Sigmoid colon (tissue), 7 donors: ENCODE data around the gene TPM1. TPM values are rescaled to one million over a fixed set of nuclear protein-coding genes. Genes with fewer than 3 reads are reported as not detected.

Experiments used
- DNase-seq: peaks from one replicate; pipeline ENCODE4 v3.0.0-alpha.2; 2019
- H3K27ac ChIP-seq, 4 donors: fragments of 200-600 bp; sonication (generic); one replicate each; pipeline ENCODE4 v1.5.1; 2016 to 2019; ENCODE audit warnings: mild to moderate bottlenecking in 1 of 4
- H3K27me3 ChIP-seq, 3 donors: fragments of 200-600 bp; sonication (generic); one replicate each; pipeline ENCODE4 v1.5.1; 2019; ENCODE audit warnings: mild to moderate bottlenecking in 1 of 3
- H3K36me3 ChIP-seq, 4 donors: fragments of 200-600 bp; sonication (generic); one replicate each; pipeline ENCODE4 v1.5.1; 2016 to 2019
- H3K4me1 ChIP-seq, 4 donors: fragments of 200-600 bp; sonication (generic); one replicate each; pipeline ENCODE4 v1.5.1; 2017 to 2019
- H3K4me3 ChIP-seq, 4 donors: fragments of 200-600 bp; sonication (generic); one replicate each; pipeline ENCODE4 v1.5.1; 2017 to 2019; ENCODE audit warnings: mild to moderate bottlenecking in 2 of 4, moderate library complexity in 1 of 4
- H3K9me3 ChIP-seq, 4 donors: fragments of 200-600 bp in 3 of 4; sonication (generic) in 3 of 4; one replicate each; pipeline versions ENCODE4 v1.5.1 to v1.6.1; 2013 to 2019
- EP300 ChIP-seq, 4 donors: sonication (generic); formaldehyde crosslinking; IDR thresholded peaks; one replicate each; pipeline ENCODE4 v1.6.1; 2017; ENCODE audit warnings: antibody characterized with exemption in 4 of 4
- POLR2A ChIP-seq, 2 donors: fragments of 450-650 bp; IDR thresholded peaks; one replicate each; pipeline ENCODE4 v1.6.1; 2016; ENCODE audit warnings: antibody characterized with exemption in 2 of 2, mild to moderate bottlenecking in 2 of 2, moderate library complexity in 2 of 2
- POLR2AphosphoS5 ChIP-seq, 4 donors: sonication (generic); formaldehyde crosslinking; IDR thresholded peaks; one replicate each; pipeline ENCODE4 v1.6.1; 2017; ENCODE audit warnings: antibody characterized with exemption in 4 of 4
- WGBS, 2 donors: extraction: QIAGEN DNeasy Blood & Tissue Kit; methylation state at CpG; one replicate each; pipeline ENCODE4 v1.1.7; 2013; 5-methylcytosine and 5-hydroxymethylcytosine counted together
- intact Hi-C: fragments of 100-400 bp; cut with DNase I; formaldehyde crosslinking; loops from one replicate; pipeline ENCODE4 v1.15.1; 2023
- polyA plus RNA-seq, 3 donors: library from polyadenylated mRNA; stranded (reverse); fragments of 200-250 nt; gene quantifications; one replicate each; pipeline ENCODE4 v1.2.3, GENCODE V29; 2013
- total RNA-seq, 4 donors: library from RNA; depleted of rRNA; stranded (reverse); fragments of >200 nt; gene quantifications; one replicate each; pipeline ENCODE4 v1.1.0, GENCODE V29; 2016
- TF ChIP-seq, protein P1 (sequence below), 4 experiments: fragments of 450-650 bp in 3 of 4; fragments of 200-600 bp in 1 of 4; IDR thresholded peaks; one replicate each; pipeline ENCODE4 v1.5.1; 2016 to 2019; ENCODE audit warnings: antibody characterized with exemption in 4 of 4, mild to moderate bottlenecking in 3 of 4, moderate library complexity in 2 of 4
- donor health status: healthy with polysubstance abuse.
- donor health status: Bipolar disorder and iron deficiency.
- donor health status: healthy.

Gene TPM1
- total and polyA plus RNA-seq, 7 donors = 438 to 4,179 (median 2,634) TPM

DNA sequence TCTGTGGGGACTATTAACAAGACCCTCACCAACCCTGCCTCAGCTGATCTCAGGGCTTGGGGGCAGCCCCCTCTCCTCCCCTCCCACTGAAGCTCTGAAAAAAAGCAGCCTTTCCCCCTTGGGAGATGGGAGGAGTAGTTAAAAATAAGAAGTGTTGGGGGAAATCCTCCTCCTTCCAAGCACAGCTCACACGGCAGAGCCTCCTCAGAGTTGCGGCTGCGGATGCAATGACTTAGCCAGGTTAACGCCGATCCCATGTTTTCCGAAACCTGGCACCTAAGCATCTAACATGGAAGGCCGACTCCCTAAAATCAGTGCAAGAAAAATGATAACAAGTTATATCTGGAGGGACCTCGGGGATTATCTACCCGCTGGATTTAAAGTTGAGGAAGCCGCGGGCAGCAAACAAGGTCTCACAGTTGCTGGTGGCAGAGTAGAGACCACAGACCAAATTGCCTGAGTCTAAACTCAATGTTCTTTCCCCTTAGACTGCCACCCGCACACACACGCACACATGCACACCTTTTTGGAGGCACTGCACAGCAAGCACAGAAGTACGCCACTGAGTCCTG is 1.1 kb upstream of the TPM1 start:
- Histone ChIP-seq H3K36me3 (peaks cover 10 to 30% (median 17%) of the 10 kb centered on the region in 4 donors), H3K27ac (peak overlapping the region; percentile 97 to 99 (median 98)), H3K27me3 (no peaks in the 10 kb centered on the region), H3K4me3 (peak overlapping the region; percentile 78 to 90 (median 87)), H3K4me1 (peaks cover 0 to 9% (median 4%) of the 10 kb centered on the region in 4 donors), H3K9me3 (no peaks in the 10 kb centered on the region)
- intact Hi-C loops = loop anchor here (1.0 to 5.0 kb wide), 3 partner anchors 143 to 259 kb away; no protein-coding TSS in a partner anchor
- DNase-seq = no peak
- peak in 1 of 4 donors; percentile 5 for TF ChIP-seq POLR2AphosphoS5 (IDR thresholded peaks at IDR 0.05)
- TF ChIP-seq, protein P1, sequence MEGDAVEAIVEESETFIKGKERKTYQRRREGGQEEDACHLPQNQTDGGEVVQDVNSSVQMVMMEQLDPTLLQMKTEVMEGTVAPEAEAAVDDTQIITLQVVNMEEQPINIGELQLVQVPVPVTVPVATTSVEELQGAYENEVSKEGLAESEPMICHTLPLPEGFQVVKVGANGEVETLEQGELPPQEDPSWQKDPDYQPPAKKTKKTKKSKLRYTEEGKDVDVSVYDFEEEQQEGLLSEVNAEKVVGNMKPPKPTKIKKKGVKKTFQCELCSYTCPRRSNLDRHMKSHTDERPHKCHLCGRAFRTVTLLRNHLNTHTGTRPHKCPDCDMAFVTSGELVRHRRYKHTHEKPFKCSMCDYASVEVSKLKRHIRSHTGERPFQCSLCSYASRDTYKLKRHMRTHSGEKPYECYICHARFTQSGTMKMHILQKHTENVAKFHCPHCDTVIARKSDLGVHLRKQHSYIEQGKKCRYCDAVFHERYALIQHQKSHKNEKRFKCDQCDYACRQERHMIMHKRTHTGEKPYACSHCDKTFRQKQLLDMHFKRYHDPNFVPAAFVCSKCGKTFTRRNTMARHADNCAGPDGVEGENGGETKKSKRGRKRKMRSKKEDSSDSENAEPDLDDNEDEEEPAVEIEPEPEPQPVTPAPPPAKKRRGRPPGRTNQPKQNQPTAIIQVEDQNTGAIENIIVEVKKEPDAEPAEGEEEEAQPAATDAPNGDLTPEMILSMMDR (IDR thresholded peaks at IDR 0.05) = no peak
- 49 to 62% methylated on average over 14 of the region's 14 CpGs for WGBS, 2 donors

DNA sequence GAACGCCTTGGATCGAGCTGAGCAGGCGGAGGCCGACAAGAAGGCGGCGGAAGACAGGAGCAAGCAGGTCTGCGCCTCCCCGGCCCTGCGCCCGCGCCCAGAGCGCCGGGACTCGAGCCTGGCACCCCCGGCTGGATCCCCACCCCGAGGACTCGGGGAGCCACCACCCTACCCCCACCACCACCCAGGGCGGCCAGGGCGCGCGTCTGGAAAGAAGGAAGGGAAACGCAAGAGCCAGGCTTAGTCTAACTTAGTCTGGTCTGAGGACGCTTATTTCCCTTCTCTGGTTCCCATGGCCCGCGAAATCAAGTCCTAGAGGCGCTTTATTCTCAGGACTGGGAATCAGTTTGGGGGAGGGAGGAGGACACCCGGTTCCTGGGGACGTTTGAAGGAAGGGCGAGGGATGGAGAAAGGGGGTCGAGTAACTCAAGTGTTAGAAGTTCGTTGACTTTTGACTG is 359 bp downstream of the TPM1 start:
- TF ChIP-seq, protein P1 (IDR thresholded peaks at IDR 0.05) = no peak
- no peak for TF ChIP-seq EP300 (IDR thresholded peaks at IDR 0.05)
- TF ChIP-seq POLR2AphosphoS5 (IDR thresholded peaks at IDR 0.05) = no peak
- no peak for TF ChIP-seq POLR2A (IDR thresholded peaks at IDR 0.05)
- Histone ChIP-seq H3K4me1 (peaks cover 0 to 19% (median 6%) of the 10 kb centered on the region in 4 donors), H3K27me3 (no peaks in the 10 kb centered on the region), H3K9me3 (no peaks in the 10 kb centered on the region), H3K27ac (peak overlapping the region; percentile 97 to 99 (median 98)), H3K4me3 (peak overlapping the region; percentile 78 to 90 (median 87)), H3K36me3 (peaks cover 12 to 41% (median 19%) of the 10 kb centered on the region in 4 donors)
- intact Hi-C loops = loop anchor here (2.0 to 5.0 kb wide), 3 partner anchors 166 to 261 kb away; no protein-coding TSS in a partner anchor
- WGBS, 2 donors = 1% methylated on average over 31 of the region's 31 CpGs
- no peak for DNase-seq

DNA sequence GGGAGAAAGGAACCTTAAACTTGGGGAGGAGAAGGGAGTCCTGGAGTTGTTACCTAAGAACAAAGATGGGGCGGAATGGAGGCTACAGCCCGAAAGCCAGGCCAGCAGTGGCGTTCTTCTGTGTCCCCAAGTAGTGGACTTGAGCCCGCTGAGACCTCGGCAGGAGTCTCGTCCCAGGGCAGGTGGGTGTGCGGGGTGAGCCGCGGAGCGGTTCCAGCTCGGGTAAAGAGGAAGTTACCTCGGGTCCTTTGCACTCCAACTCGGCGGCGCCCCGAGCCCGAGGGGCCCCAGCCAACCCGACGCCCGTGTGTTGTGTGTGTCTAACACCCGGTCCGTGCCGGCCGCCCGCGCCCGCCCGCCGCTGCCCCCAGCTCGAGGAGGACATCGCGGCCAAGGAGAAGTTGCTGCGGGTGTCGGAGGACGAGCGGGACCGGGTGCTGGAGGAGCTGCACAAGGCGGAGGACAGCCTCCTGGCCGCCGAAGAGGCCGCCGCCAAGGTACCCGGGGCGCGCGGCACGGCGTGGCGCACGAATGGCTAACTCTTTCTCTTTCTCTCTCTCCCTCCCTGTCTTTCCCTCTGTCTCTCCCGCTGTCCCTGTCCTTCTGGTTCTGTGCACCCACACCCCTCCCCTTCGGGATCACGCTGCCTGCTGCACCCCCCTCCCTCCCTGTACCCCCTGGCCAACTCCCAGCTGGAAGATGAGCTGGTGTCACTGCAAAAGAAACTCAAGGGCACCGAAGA is 959 bp downstream of the TPM1 start:
- Histone ChIP-seq H3K27me3 (no peaks in the 10 kb centered on the region), H3K36me3 (peaks cover 12 to 44% (median 19%) of the 10 kb centered on the region in 4 donors), H3K27ac (peak overlapping the region; percentile 97 to 99 (median 98)), H3K9me3 (no peaks in the 10 kb centered on the region), H3K4me1 (peaks cover 0 to 19% (median 7%) of the 10 kb centered on the region in 4 donors), H3K4me3 (peak overlapping the region; percentile 78 to 90 (median 87))
- TF ChIP-seq POLR2AphosphoS5 (IDR thresholded peaks at IDR 0.05) = peak in 2 of 4 donors; percentile 58 to 77
- TF ChIP-seq, protein P1 (IDR thresholded peaks at IDR 0.05) = no peak
- no peak for TF ChIP-seq POLR2A (IDR thresholded peaks at IDR 0.05)
- 1% methylated on average over 54 of the region's 54 CpGs for WGBS, 2 donors
- DNase-seq = peak; percentile 84
- intact Hi-C loops = loop anchor here (2.0 to 5.0 kb wide), 3 partner anchors 166 to 261 kb away; no protein-coding TSS in a partner anchor

DNA sequence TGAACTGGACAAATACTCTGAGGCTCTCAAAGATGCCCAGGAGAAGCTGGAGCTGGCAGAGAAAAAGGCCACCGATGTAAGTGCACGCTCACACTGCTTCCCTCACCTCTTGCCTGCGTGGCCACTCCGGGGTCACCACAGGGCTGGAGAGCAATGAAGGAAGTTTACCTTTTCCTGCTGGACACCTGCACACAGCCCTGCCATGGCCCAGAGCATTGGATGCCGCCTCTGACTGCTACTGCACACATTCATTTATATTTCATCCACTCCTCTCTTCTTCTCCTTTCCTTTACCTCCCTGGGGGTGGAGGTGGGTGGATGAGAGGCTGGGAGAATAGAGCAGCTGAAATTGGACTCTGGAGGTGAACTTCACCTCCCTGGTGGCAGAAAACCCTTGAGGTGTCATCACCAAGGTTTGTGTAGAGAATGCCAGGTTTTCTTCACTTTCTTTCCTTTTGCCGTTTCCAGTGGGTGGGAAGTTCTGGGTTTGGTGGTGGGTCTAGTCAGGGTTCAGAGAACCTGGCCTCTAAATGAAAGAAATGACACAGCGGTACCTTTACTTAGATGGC is 1.6 kb downstream of the TPM1 start:
- intact Hi-C loops = loop anchor here (5.0 kb wide), 2 partner anchors 167 to 262 kb away; no protein-coding TSS in a partner anchor
- TF ChIP-seq POLR2AphosphoS5 (IDR thresholded peaks at IDR 0.05) = peak in 1 of 4 donors; percentile 67
- no peak for TF ChIP-seq POLR2A (IDR thresholded peaks at IDR 0.05)
- TF ChIP-seq EP300 (IDR thresholded peaks at IDR 0.05) = no peak
- H3K4me1 ChIP-seq = peaks cover 0 to 24% (median 11%) of the 10 kb centered on the region in 4 donors

More for the DNA sequence above, 1.6 kb downstream of the TPM1 start:
- H3K27me3 ChIP-seq = no peaks in the 10 kb centered on the region
- WGBS, 2 donors = 28 to 48% methylated on average over 7 of the region's 7 CpGs
- H3K4me3 ChIP-seq = peak overlapping the region; percentile 78 to 90 (median 87)
- H3K36me3 ChIP-seq = peaks cover 15 to 48% (median 20%) of the 10 kb centered on the region in 4 donors
- no peaks in the 10 kb centered on the region for H3K9me3 ChIP-seq
- peak overlapping the region; percentile 97 to 99 (median 98) for H3K27ac ChIP-seq
- no peak for DNase-seq
